Uterus (tissue), 4 donors: Measurements from ENCODE around the gene JADE2. TPM values are rescaled to one million over a fixed set of nuclear protein-coding genes. Genes with fewer than 3 reads are reported as not detected.
"Not testable (repeated sequence)": the region's sequence is repeated elsewhere in the genome, so short reads cannot be mapped to it uniquely, and the experiment has no call there.

Experiments
- DNase-seq, 2 donors: peaks; one replicate each; pipeline ENCODE4 v3.0.0-alpha.2; 2019 to 2020
- H3K27ac ChIP-seq, 2 donors: fragments of 200-600 bp; sonication (generic); 1 replicate in 1 of 2; 2 replicates in 1 of 2; pipeline ENCODE4 v1.5.1; 2016 to 2018
- H3K27me3 ChIP-seq, 2 donors: fragments of 200-600 bp; sonication (generic); one replicate each; pipeline ENCODE4 v1.5.1; 2018 to 2019; ENCODE audit warnings: control low read depth in 1 of 2
- H3K36me3 ChIP-seq, 2 donors: fragments of 200-600 bp; sonication (generic); one replicate each; pipeline ENCODE4 v1.5.1; 2019; ENCODE audit warnings: control low read depth in 1 of 2
- H3K4me1 ChIP-seq, 2 donors: fragments of 200-600 bp; sonication (generic); one replicate each; pipeline ENCODE4 v1.5.1; 2018 to 2019; ENCODE audit warnings: control low read depth in 1 of 2
- H3K4me3 ChIP-seq, 2 donors: fragments of 200-600 bp; sonication (generic); 1 replicate in 1 of 2; 2 replicates in 1 of 2; pipeline ENCODE4 v1.5.1; 2018 to 2019; ENCODE audit warnings: mild to moderate bottlenecking in 1 of 2
- H3K9me3 ChIP-seq, 2 donors: fragments of 200-600 bp; sonication (generic); one replicate each; pipeline ENCODE4 v1.5.1; 2019; ENCODE audit warnings: control low read depth in 1 of 2
- CTCF ChIP-seq, 4 experiments: fragments of 200-600 bp in 2 of 4; fragments of 450-650 bp in 2 of 4; sonication (generic) in 2 of 4; IDR thresholded peaks; one replicate each; pipeline ENCODE4 v1.5.1; 2016 to 2019; ENCODE audit warnings: antibody characterized with exemption in 4 of 4, mild to moderate bottlenecking in 2 of 4, moderate library complexity in 1 of 4
- POLR2A ChIP-seq, 2 donors: fragments of 450-650 bp; IDR thresholded peaks; one replicate each; pipeline ENCODE4 v1.6.1; 2016; ENCODE audit warnings: antibody characterized with exemption in 2 of 2, mild to moderate bottlenecking in 1 of 2, moderate library complexity in 1 of 2
- intact Hi-C: fragments of 100-400 bp; cut with DNase I; formaldehyde crosslinking; loops from one replicate; pipeline ENCODE4 v1.15.1; 2023; ENCODE audit warnings: low total_unique reads
- total RNA-seq, 4 donors: library from RNA; depleted of rRNA in 3 of 4; stranded (reverse); fragments of >200 nt in 3 of 4; gene quantifications; one replicate each; pipeline versions ENCODE4 v1.1.0 to v1.2.4, GENCODE V29; 2014 to 2023
- donor health status: DM: yes; HTN: yes; CAD: no.

JADE2 gene
- total RNA-seq, 4 donors from 2014 or later, result 15.8 to 95.8 (median 16.7) TPM

- TF ChIP-seq POLR2A (IDR thresholded peaks at IDR 0.05), result no peak
- TF ChIP-seq CTCF (IDR thresholded peaks at IDR 0.05), result no peak
- intact Hi-C loops, result no loop called here
- Histone ChIP-seq H3K27me3 (no peaks in the 10 kb centered on the region), H3K27ac (no peak overlapping the region), H3K4me1 (peaks cover 7 to 34% of the 10 kb centered on the region in 2 donors), H3K36me3 (no peaks in the 10 kb centered on the region), H3K4me3 (no peak overlapping the region), H3K9me3 (no peaks in the 10 kb centered on the region)
- DNase-seq, result no peak
Observed at GRCh38 chr5:134547999-134548658, 22.7 kb downstream of the JADE2 start.

- Histone ChIP-seq H3K36me3 (no peaks in the 10 kb centered on the region), H3K27me3 (no peaks in the 10 kb centered on the region), H3K9me3 (no peaks in the 10 kb centered on the region), H3K4me1 (peaks cover 19 to 24% of the 10 kb centered on the region in 2 donors), H3K4me3 (no peak overlapping the region), H3K27ac (no peak overlapping the region)
- intact Hi-C loops, result no loop called here
- DNase-seq, result no peak
- no peak for TF ChIP-seq POLR2A (IDR thresholded peaks at IDR 0.05)
- no peak for TF ChIP-seq CTCF (IDR thresholded peaks at IDR 0.05)
Observed at GRCh38 chr5:134549714-134550113, 24.2 kb downstream of the JADE2 start.

- DNase-seq, result no peak
- H3K27me3 ChIP-seq, result no peaks in the 10 kb centered on the region
- H3K4me3 ChIP-seq, result no peak overlapping the region
- H3K4me1 ChIP-seq, result peaks cover 19 to 22% of the 10 kb centered on the region in 2 donors
- H3K9me3 ChIP-seq, result no peaks in the 10 kb centered on the region
- intact Hi-C loops, result no loop called here
- no peak overlapping the region for H3K27ac ChIP-seq
- H3K36me3 ChIP-seq, result no peaks in the 10 kb centered on the region
- no peak for TF ChIP-seq POLR2A (IDR thresholded peaks at IDR 0.05)
- TF ChIP-seq CTCF (IDR thresholded peaks at IDR 0.05), result no peak
Observed at GRCh38 chr5:134550271-134551214, 25.1 kb downstream of the JADE2 start.

GRCh38 chr5:134551901-134552300 is 26.4 kb downstream of the JADE2 start:
- intact Hi-C loops, result no loop called here
- DNase-seq, result no peak
- no peak for TF ChIP-seq POLR2A (IDR thresholded peaks at IDR 0.05)
- TF ChIP-seq CTCF (IDR thresholded peaks at IDR 0.05), result no peak
- Histone ChIP-seq H3K9me3 (no peaks in the 10 kb centered on the region), H3K27me3 (no peaks in the 10 kb centered on the region), H3K27ac (no peak overlapping the region), H3K4me1 (peaks cover 11 to 21% of the 10 kb centered on the region in 2 donors), H3K4me3 (no peak overlapping the region), H3K36me3 (no peaks in the 10 kb centered on the region)

GRCh38 chr5:134552301-134552700 is 26.8 kb downstream of the JADE2 start:
- TF ChIP-seq CTCF (IDR thresholded peaks at IDR 0.05), result no peak
- intact Hi-C loops, result no loop called here
- H3K27ac ChIP-seq, result no peak overlapping the region
- no peaks in the 10 kb centered on the region for H3K27me3 ChIP-seq
- H3K4me1 ChIP-seq, result peaks cover 11 to 17% of the 10 kb centered on the region in 2 donors
- no peaks in the 10 kb centered on the region for H3K9me3 ChIP-seq
- no peaks in the 10 kb centered on the region for H3K36me3 ChIP-seq
- DNase-seq, result peak in 1 of 2 donors; percentile 65
- no peak overlapping the region for H3K4me3 ChIP-seq

- H3K27ac ChIP-seq, H3K36me3 ChIP-seq, DNase-seq, H3K27me3 ChIP-seq, H3K4me3 ChIP-seq, H3K9me3 ChIP-seq, intact Hi-C loops: not testable (repeated sequence)
- H3K4me1 ChIP-seq, result peaks cover 8 to 14% of the 10 kb centered on the region in 2 donors
Observed at GRCh38 chr5:134552716-134553115, 27.2 kb downstream of the JADE2 start.
